Measurements from ENCODE around the gene DDT. TPM values are rescaled to one million over a fixed set of nuclear protein-coding genes. Genes with fewer than 3 reads are reported as not detected.
A peak's percentile ranks its signal among the peaks of the same experiment; 100 is the strongest.
"Not testable (repeated sequence)": the region's sequence is repeated elsewhere in the genome, so short reads cannot be mapped to it uniquely, and the experiment has no call there.

Gene DDT
- total and polyA plus RNA-seq, 4 donors: 111 to 268 (median 175) TPM

DNA sequence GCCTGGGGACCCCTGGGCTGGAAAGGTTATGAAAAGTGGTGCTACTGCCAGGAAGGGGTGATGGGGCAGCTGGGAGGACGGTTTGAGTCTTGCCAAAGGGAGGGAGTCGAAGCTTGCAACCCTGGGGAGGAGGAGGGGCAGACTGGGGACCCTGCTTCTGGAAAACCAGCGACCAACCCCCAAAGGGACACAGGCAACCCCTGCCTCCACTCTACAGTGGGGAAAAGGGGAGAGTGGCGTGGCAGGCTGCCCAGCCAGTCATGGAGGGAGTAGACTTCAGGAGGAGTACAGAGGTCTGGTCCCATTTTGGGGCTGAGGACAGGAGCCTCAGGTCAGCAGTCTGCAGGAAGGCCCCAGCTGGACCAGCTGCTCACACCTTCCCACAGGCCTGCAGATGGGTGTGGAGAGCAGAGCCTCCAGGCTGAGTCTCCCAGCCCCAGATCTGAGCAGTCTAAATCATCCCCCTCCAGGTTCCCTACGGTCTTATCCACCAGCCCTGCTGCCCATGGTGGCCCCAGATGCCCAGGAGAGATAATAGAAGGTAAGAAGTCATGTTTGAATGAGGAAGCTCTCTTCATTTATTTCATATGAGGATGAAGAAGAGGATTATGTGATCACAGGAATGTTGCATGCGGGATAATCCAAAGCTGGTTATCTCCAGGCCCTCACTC is 3.3 kb downstream of the DDT start:
- WGBS, 2 donors: 76 to 91% methylated on average over 6 of the region's 6 CpGs
- Histone ChIP-seq H3K27me3 (ENCODE audit: control insufficient read depth in 3 of 3, insufficient read depth in 3 of 3, low read length in 2 of 3) (no peaks in the 10 kb centered on the region), H3K9me3 (ENCODE audit: control insufficient read depth in 4 of 4, insufficient read depth in 3 of 4, low read length in 3 of 4) (no peaks in the 10 kb centered on the region), H3K4me3 (no peak overlapping the region), H3K36me3 (ENCODE audit: control insufficient read depth in 4 of 4, insufficient read depth in 4 of 4, low read length in 4 of 4) (peaks cover 6 to 19% (median 12%) of the 10 kb centered on the region in 4 donors), H3K27ac (ENCODE audit: low read depth in 1 of 2, low read length in 1 of 2) (no peak overlapping the region), H3K9ac (ENCODE audit: insufficient read depth in 1 of 2, low read length in 2 of 2) (no peak overlapping the region), H3K4me1 (ENCODE audit: control insufficient read depth in 5 of 5, insufficient read depth in 5 of 5, low read length in 5 of 5) (no peaks in the 10 kb centered on the region)
- TF ChIP-seq, protein P1, sequence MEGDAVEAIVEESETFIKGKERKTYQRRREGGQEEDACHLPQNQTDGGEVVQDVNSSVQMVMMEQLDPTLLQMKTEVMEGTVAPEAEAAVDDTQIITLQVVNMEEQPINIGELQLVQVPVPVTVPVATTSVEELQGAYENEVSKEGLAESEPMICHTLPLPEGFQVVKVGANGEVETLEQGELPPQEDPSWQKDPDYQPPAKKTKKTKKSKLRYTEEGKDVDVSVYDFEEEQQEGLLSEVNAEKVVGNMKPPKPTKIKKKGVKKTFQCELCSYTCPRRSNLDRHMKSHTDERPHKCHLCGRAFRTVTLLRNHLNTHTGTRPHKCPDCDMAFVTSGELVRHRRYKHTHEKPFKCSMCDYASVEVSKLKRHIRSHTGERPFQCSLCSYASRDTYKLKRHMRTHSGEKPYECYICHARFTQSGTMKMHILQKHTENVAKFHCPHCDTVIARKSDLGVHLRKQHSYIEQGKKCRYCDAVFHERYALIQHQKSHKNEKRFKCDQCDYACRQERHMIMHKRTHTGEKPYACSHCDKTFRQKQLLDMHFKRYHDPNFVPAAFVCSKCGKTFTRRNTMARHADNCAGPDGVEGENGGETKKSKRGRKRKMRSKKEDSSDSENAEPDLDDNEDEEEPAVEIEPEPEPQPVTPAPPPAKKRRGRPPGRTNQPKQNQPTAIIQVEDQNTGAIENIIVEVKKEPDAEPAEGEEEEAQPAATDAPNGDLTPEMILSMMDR (IDR thresholded peaks at IDR 0.05; ENCODE audit: control extremely low read depth, extremely low read depth): no peak
- DNase-seq (no peak), ATAC-seq (ENCODE audit: insufficient read depth, low FRiP score) (no peak)

DNA sequence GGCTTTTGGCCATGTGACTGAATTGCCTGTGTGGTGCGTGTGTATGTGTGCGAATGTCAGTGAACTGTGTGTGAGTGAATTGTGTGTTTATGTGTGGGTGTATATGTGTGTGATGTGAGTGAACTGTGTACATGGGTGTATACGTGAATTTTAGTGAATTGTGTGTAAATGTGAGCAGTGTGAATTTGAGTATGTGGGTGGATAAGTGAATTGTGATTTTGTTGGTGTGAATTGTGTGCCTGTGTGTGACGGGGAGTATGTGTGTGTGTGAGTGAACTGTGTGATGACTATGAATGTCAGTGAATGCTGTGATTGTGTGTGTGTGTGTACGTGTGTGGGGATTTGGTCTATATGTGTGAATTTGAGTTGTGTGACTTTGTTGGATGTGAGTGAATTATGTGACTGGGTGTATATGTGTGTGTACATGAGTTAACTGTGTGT is 4.0 kb downstream of the DDT start:
- Histone ChIP-seq H3K9ac (ENCODE audit: insufficient read depth in 1 of 2, low read length in 2 of 2) (no peak overlapping the region), H3K4me3 (no peak overlapping the region), H3K9me3 (ENCODE audit: control insufficient read depth in 4 of 4, insufficient read depth in 3 of 4, low read length in 3 of 4) (no peaks in the 10 kb centered on the region), H3K27ac (ENCODE audit: low read depth in 1 of 2, low read length in 1 of 2) (no peak overlapping the region), H3K27me3 (ENCODE audit: control insufficient read depth in 3 of 3, insufficient read depth in 3 of 3, low read length in 2 of 3) (no peaks in the 10 kb centered on the region), H3K36me3 (ENCODE audit: control insufficient read depth in 4 of 4, insufficient read depth in 4 of 4, low read length in 4 of 4) (peaks cover 6 to 19% (median 12%) of the 10 kb centered on the region in 4 donors), H3K4me1 (ENCODE audit: control insufficient read depth in 5 of 5, insufficient read depth in 5 of 5, low read length in 5 of 5) (no peaks in the 10 kb centered on the region)
- DNase-seq (no peak), ATAC-seq (ENCODE audit: insufficient read depth, low FRiP score) (no peak)
- 86 to 87% methylated on average over 5 of the region's 5 CpGs for WGBS, 2 donors
- TF ChIP-seq, protein P1 (IDR thresholded peaks at IDR 0.05; ENCODE audit: control extremely low read depth, extremely low read depth): no peak

DNA sequence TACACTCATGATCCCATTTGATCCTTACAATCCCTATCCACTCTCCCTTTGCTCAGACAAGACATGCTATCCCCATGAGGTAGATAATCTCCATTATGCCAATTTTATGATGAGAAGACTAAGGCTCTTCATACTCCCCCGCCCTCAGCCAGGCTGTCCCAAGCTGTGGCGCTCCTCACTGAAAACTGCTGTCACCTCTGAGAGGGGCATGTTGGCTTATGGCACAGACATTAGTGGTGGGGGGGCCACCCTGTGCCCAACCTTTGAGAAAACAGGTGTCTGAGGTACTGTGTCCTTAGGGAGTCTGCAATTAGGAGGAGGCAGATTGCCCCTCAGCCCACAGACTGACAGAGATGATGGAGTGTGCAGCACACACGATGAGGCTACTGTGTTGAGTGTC is 5.2 kb downstream of the DDT start:
- Histone ChIP-seq H3K27ac (ENCODE audit: low read depth in 1 of 2, low read length in 1 of 2) (no peak overlapping the region), H3K9me3 (ENCODE audit: control insufficient read depth in 4 of 4, insufficient read depth in 3 of 4, low read length in 3 of 4) (no peaks in the 10 kb centered on the region), H3K4me3 (no peak overlapping the region), H3K4me1 (ENCODE audit: control insufficient read depth in 5 of 5, insufficient read depth in 5 of 5, low read length in 5 of 5) (no peaks in the 10 kb centered on the region), H3K9ac (ENCODE audit: insufficient read depth in 1 of 2, low read length in 2 of 2) (no peak overlapping the region), H3K27me3 (ENCODE audit: control insufficient read depth in 3 of 3, insufficient read depth in 3 of 3, low read length in 2 of 3) (no peaks in the 10 kb centered on the region), H3K36me3 (ENCODE audit: control insufficient read depth in 4 of 4, insufficient read depth in 4 of 4, low read length in 4 of 4) (peaks cover 6 to 19% (median 12%) of the 10 kb centered on the region in 4 donors)
- WGBS, 2 donors: 91 to 99% methylated on average over 3 of the region's 3 CpGs
- ATAC-seq (ENCODE audit: insufficient read depth, low FRiP score): no peak
- no peak for DNase-seq
- TF ChIP-seq, protein P1 (IDR thresholded peaks at IDR 0.05; ENCODE audit: control extremely low read depth, extremely low read depth): no peak

DNA sequence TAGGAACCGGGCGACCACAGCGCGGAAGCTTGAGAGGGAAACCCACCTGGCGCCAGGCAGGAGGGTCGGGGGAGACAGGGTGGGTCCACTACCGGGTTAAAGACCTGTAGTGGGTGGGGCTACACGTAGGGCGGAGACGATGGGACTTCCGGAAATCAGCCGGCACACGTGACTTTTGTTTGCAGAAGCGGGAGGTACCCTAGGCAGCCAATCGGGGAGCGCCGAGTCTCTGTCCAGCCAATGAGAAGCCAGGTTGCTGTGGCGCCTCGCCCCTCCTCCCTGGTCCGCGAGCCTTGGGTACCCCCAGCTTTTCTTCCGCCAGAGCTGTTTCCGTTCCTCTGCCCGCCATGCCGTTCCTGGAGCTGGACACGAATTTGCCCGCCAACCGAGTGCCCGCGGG is 7.7 kb downstream of the DDT start, which contains the start of gene DDTL:
Gene DDTL (plus strand): TSS at position 321 of the 400 bp plus-strand sequence. CDS start 27 bp downstream, at position 348.
- H3K4me1 ChIP-seq (ENCODE audit: control insufficient read depth in 5 of 5, insufficient read depth in 5 of 5, low read length in 5 of 5); H3K9ac ChIP-seq (ENCODE audit: insufficient read depth in 1 of 2, low read length in 2 of 2); H3K27me3 ChIP-seq (ENCODE audit: control insufficient read depth in 3 of 3, insufficient read depth in 3 of 3, low read length in 2 of 3); H3K9me3 ChIP-seq (ENCODE audit: control insufficient read depth in 4 of 4, insufficient read depth in 3 of 4, low read length in 3 of 4); H3K27ac ChIP-seq (ENCODE audit: low read depth in 1 of 2, low read length in 1 of 2); H3K4me3 ChIP-seq; DNase-seq: not testable (repeated sequence)
- peaks cover 3 to 16% (median 11%) of the 10 kb centered on the region in 4 donors for H3K36me3 ChIP-seq (ENCODE audit: control insufficient read depth in 4 of 4, insufficient read depth in 4 of 4, low read length in 4 of 4)
- no CpG with 5 or more reads among the region's 30 CpGs for WGBS, 2 donors
- ATAC-seq (ENCODE audit: insufficient read depth, low FRiP score): peak; percentile 99

DNA sequence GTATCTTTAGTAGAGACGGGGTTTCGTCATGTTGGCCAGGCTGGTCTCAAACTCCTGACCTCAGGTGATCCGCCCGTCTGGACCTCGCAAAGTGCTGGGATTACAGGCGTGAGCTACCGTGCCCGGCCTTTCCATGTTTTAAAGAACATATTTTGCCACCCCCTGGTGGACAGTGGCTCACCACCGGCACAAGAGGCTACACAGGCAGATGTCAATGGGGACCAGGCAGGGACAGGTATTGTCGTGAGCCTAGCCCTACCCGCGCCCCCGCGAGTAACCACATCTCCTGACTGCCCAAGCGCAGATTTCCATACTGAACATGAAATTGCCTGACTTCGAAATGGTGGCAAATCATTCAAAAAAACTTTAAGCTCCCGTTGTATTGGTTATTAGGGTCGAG is 8.1 kb downstream of the DDT start:
- not testable (repeated sequence) for H3K9me3 ChIP-seq (ENCODE audit: control insufficient read depth in 4 of 4, insufficient read depth in 3 of 4, low read length in 3 of 4); H3K4me1 ChIP-seq (ENCODE audit: control insufficient read depth in 5 of 5, insufficient read depth in 5 of 5, low read length in 5 of 5); H3K27ac ChIP-seq (ENCODE audit: low read depth in 1 of 2, low read length in 1 of 2); DNase-seq; H3K9ac ChIP-seq (ENCODE audit: insufficient read depth in 1 of 2, low read length in 2 of 2); H3K27me3 ChIP-seq (ENCODE audit: control insufficient read depth in 3 of 3, insufficient read depth in 3 of 3, low read length in 2 of 3); H3K4me3 ChIP-seq; ATAC-seq (ENCODE audit: insufficient read depth, low FRiP score)
- peaks cover 0 to 16% (median 9%) of the 10 kb centered on the region in 4 donors for H3K36me3 ChIP-seq (ENCODE audit: control insufficient read depth in 4 of 4, insufficient read depth in 4 of 4, low read length in 4 of 4)
- WGBS, 2 donors: no CpG with 5 or more reads among the region's 18 CpGs

DNA sequence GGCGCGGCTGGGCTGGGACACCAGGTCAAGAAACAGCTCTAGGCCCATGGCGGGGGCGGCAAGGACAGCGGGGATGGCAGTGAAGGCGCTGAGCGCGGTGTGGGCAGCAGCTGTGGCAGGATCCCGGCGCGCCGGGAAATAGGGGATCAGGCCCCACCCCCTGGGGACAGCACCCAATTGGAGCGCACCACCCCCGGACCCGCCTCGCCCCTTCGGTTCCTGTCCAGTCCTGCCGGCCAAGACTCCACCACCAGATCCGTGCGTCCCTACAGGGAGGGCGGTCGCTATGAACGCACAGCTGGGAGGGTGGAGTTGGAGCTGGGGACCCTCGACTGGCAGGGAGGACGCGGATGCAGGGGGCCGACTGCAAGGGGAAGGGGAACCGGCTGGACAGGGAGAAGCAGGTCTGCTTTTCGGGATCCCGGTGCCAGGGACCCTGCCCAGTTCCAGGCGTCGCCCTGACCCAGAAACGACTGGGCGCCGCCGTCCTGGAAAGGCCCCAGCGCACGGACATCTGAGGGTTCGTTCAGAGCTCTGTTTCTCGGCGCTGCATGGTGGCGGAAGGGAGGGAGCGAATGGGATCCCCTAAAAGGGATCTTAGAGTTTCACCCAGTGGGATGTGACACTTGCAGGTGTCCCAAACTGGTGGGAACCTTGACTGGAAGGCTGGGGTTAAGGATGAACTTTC is 13.0 kb downstream of the DDT start, which contains the start of gene GSTT2B:
Gene GSTT2B (minus strand): TSS at position 112 of the 688 bp plus-strand sequence. CDS start 64 bp downstream, at position 48.
- H3K36me3 ChIP-seq (ENCODE audit: control insufficient read depth in 4 of 4, insufficient read depth in 4 of 4, low read length in 4 of 4); H3K27ac ChIP-seq (ENCODE audit: low read depth in 1 of 2, low read length in 1 of 2); H3K4me3 ChIP-seq; H3K9me3 ChIP-seq (ENCODE audit: control insufficient read depth in 4 of 4, insufficient read depth in 3 of 4, low read length in 3 of 4); H3K27me3 ChIP-seq (ENCODE audit: control insufficient read depth in 3 of 3, insufficient read depth in 3 of 3, low read length in 2 of 3); H3K4me1 ChIP-seq (ENCODE audit: control insufficient read depth in 5 of 5, insufficient read depth in 5 of 5, low read length in 5 of 5); H3K9ac ChIP-seq (ENCODE audit: insufficient read depth in 1 of 2, low read length in 2 of 2); DNase-seq: not testable (repeated sequence)
- ATAC-seq (ENCODE audit: insufficient read depth, low FRiP score): peak; percentile 88
- no CpG with 5 or more reads among the region's 43 CpGs for WGBS, 2 donors
